CD4-positive, alpha-beta T cell treated with Interleukin-6 at 100 ng/mL for 8 hours (primary cell): ENCODE measurements around the gene OSBPL10.
A peak's percentile ranks its signal among the peaks of the same experiment; 100 is the strongest.
"Not testable (repeated sequence)": the region's sequence is repeated elsewhere in the genome, so short reads cannot be mapped to it uniquely, and the experiment has no call there.

Experiments
- DNase-seq: peaks from one replicate; pipeline ENCODE4 v3.0.0-alpha.2; 2020; ENCODE audit warnings: mixed read lengths, low spot score

OSBPL10 gene

GRCh38 chr3:31981206-31982181 is at the start of gene OSBPL10, which contains the start of gene ZNF860:
OSBPL10 (minus strand) TSS chr3:31981262; CDS start chr3:31981179, 83 bp downstream.
ZNF860 (plus strand) TSS chr3:31981750; CDS start chr3:31989080, 7,330 bp downstream.
- peak; percentile 5 for DNase-seq

DNA sequence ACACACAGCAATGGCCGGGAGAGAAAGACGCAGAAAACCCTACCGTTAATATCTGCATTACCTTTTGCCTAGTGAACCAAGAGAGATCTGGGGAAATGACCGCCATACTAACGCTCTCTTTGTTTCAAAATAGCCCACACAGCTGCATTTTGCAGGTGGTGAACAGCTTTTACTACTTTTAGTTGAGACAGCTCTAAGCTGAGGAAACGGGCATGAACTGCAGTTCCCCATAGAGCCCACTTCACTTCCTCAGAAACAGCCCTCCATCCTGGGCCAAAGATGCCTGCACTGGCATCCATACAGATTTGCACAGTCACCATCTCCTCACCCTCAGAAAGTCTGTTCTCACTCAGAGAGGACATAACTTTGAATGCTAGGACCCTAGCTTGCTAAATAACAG is 45.5 kb upstream of the OSBPL10 start:
- DNase-seq: no peak

GRCh38 chr3:32022947-32023346 is 41.9 kb upstream of the OSBPL10 start:
- no peak for DNase-seq

- no peak for DNase-seq
Observed at GRCh38 chr3:32021748-32022147, 40.7 kb upstream of the OSBPL10 start.

GRCh38 chr3:32021155-32021554 is 40.1 kb upstream of the OSBPL10 start:
- DNase-seq: no peak

DNA sequence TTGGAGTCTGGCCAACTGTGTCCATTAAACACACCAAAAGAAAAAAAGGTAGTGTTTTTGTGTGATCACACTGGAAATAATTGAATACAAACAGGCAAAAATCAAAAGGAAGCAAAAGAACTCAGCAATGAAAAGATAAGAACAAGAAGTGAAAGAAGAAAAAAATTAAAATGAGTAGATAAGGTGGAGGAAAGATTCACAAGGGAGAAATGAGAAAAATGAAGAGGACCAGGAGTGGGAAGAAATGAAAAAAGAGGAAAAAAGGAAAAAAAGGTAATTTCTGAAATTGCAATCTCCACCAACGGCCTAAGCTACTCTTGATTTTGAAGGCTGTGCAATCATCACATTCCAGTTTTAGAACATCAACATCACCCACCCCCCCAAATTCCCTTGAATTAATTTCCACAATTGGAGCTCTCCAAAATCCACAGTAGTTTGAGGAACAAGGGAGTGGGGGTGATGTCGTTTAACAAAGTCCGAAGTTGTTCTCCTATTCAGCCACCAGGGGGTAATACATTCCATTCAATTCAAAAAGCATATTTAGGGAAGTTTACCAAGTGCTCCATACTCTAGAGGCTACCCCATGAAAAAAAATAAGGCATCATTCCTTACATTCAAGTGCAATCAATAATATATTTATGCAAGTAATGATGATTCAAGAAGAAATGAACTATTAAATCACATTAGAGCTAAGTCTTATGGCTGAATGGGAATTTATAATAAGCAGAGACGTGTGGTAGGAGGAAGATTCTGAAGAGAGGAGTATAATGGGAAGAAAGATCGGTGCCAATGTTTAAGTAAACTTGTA is 37.9 kb upstream of the OSBPL10 start:
- peak; percentile 22 for DNase-seq

GRCh38 chr3:32017286-32017685 is 36.2 kb upstream of the OSBPL10 start:
- DNase-seq: no peak

DNA sequence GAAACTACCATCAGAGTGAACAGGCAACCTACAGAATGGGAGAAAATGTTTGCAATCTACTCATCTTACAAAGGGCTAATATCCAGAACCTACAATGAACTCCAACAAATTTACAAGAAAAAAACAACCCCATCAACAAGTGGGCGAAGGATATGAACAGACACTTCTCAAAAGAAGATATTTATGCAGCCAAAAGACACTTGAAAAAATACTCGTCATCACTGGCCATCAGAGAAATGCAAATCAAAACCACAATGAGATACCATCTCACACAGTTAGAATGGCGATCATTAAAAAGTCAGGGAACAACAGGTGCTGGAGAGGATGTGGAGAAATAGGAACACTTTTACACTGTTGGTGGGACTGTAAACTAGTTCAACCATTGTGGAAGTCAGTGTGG is 34.6 kb upstream of the OSBPL10 start:
- DNase-seq: not testable (repeated sequence)

DNA sequence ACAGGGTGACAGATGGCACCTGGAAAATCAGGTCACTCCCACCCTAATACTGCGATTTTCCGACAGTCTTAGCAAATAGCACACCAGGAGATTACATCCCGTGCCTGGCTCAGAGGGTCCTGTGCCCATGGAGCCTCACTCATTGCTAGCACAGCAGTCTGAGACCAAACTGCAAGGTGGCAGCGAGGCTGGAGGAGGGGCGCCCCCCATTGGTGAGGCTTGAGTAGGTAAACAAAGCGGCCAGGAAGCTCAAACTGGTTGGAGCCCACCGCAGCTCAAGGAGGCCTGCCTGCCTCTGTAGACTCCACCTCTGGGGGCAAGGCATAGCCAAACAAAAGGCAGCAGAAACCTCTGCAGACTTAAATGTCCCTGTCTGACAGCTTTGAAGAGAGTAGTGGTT is 29.6 kb upstream of the OSBPL10 start:
- DNase-seq: not testable (repeated sequence)

- no peak for DNase-seq
Observed at GRCh38 chr3:32009957-32010356, 28.9 kb upstream of the OSBPL10 start.

DNA sequence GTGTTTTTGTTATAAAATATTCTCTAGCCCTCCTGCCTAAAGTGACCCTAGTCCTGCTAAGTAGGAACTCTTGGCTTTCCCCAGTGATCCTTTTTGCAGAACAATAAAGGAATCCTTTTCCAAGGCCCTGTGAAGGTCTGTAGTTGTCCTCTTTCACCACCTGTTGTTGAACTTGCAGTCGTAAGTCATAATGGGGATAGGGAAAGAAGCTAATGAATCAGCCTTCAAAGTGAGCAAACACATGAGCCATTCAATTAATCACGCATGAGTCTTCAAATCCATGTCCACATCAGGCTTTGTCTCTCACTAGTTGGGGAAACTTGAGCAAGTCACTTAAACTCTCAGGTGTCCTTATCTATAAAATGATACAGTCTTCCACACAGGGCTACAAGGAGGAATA is 28.0 kb upstream of the OSBPL10 start:
- no peak for DNase-seq

DNA sequence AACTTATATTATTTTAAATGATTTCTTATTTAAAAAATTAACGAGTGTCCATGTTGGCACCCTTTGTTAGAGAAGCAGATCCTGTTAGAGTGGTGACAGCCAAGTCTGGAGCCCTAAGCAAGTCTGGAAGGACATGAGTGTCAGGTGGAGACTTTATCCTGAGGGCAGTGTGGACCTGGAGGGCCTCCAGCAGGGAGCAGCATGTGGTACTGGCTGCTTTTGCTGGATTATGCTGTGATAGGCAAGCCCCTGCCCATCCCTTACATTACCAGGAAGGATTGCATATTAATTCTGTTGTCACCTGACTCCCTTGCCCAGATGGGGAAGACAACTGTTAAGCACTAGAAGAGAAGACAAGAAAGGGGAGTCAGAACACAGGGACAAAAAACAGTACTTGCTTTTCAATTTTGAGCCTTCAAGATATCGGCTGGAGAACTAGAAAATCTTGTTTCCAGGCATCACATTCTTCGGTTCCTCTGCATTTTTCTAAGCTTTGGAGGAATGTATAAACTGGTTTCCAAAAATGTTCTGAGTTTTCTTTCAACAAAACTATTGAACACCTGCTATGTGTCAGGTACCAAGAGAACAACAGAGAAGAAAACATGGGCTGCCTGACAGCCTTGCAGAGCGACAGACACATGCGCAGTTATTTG is 23.2 kb upstream of the OSBPL10 start:
- no peak for DNase-seq

DNA sequence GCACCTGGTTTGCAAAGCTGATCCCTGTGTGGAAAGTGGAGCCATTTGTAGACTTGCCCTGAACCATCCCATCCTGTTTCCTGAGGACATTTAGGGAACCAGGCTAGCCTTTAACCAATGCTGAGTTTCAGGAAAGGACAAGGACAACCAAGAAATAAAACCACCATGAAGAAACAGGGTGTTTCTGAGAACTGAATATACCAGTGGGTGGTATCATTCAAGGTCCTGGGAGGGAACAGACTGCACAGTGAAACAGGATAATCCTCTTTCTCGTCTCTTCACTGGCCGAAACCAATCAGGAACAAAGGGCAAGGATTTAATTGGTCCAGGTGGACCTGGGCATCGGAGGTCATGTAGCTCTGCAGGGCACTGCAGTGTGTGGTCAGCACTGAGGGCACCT is 22.3 kb upstream of the OSBPL10 start:
- DNase-seq: no peak

- DNase-seq: no peak
Observed at GRCh38 chr3:32002561-32003368, 21.7 kb upstream of the OSBPL10 start.

GRCh38 chr3:32000877-32001276 is 19.8 kb upstream of the OSBPL10 start:
- DNase-seq: no peak

GRCh38 chr3:31999907-32000439 is 18.9 kb upstream of the OSBPL10 start:
- DNase-seq: no peak

DNA sequence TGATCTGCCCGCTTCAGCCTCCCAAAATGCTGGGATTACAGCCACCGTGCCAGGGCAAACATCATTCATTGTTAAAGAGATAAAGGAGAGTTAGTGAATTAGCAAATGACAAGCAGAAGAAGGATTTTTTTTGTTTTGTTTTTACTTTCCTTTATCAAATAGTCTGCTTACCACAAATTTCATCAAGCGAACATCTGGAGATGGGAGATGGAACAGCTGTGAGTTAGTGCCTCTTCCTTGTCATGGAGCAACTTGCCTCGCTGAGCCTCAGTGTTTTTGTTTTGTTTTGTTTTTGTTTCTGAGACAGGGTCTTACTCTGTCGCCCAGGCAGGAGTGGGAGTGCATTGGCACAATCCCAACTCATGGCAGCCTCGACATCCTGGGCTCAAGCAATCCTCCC is 16.4 kb upstream of the OSBPL10 start:
- DNase-seq: no peak

GRCh38 chr3:31996195-31996594 is 15.1 kb upstream of the OSBPL10 start:
- DNase-seq: no peak

DNA sequence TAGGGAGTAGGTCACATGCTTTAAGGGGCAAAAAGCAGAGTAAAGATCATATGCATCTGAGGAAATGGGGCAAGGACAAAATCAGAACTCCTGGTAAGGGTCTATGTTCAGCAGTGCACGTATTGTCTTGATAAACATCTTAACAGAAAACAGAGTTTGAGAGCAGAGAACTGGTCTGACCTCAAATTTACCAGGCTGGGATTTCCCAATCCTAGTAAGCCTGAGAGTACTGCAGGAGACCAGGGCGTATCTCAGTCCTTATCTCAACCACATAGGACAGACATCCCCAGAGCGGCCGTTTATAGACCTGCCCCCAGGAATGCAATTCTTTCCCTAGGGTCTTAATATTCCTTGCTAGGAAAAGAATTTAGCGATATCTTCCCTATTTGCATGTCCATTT is 14.0 kb upstream of the OSBPL10 start:
- DNase-seq: not testable (repeated sequence)

- DNase-seq: no peak
Observed at GRCh38 chr3:31993843-31994242, 12.8 kb upstream of the OSBPL10 start.

DNA sequence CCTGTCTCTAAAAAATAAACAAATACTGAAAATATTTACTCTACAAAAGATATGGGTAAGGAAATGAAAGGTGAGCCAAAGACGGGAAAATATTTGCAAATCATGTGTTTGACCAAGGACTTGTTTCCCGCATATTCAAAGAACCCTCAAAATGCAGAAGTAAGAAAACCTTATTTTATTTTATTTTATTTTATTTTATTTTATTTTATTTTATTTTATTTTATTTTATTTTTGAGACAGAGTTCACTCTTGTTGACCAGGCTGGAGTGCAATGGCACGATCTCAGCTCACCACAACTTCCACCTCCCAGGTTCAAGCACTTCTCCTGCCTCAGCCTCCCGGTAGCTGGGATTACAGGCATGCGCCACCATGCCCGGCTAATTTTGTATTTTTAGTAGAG is 11.9 kb upstream of the OSBPL10 start:
- not testable (repeated sequence) for DNase-seq
